ENCODE results near the gene NDEL1.

- TF ChIP-seq PATZ1 (CRISPR knock-in tag; IDR thresholded peaks at IDR 0.05; ENCODE audit: borderline replicate concordance), result no peak
- no peak for TF ChIP-seq ZFP30 (CRISPR knock-in tag; IDR thresholded peaks at IDR 0.05)
- TF ChIP-seq POU6F1 (CRISPR knock-in tag; IDR thresholded peaks at IDR 0.05; ENCODE audit: borderline replicate concordance, low read depth), result no peak
- TF ChIP-seq PPARA (CRISPR knock-in tag; IDR thresholded peaks at IDR 0.05; ENCODE audit: borderline replicate concordance), result no peak
- TF ChIP-seq CREB5 (CRISPR knock-in tag; IDR thresholded peaks at IDR 0.05; ENCODE audit: low read depth), result no peak
- no peak for TF ChIP-seq ZFP3 (CRISPR knock-in tag; IDR thresholded peaks at IDR 0.05)
- TF ChIP-seq RARB (CRISPR knock-in tag; IDR thresholded peaks at IDR 0.05), result no peak
- TF ChIP-seq ESRRG (CRISPR knock-in tag; IDR thresholded peaks at IDR 0.05), result no peak
These were observed 45.4 kb downstream of the NDEL1 start for GRCh38 chr17:8481089-8481488.

Measured in SK-N-SH treated with all-trans-retinoic acid at 6 μM for 48 hours (cell line).